GM23338 (cell line): ENCODE results near the gene TUBB4A.

ENCODE experiments used
- CREB1 ChIP-seq: fragments of 250-450 bp; sonication (Bioruptor Pico); IDR thresholded peaks from 2 replicates; pipeline ENCODE4 v1.5.0; 2020; ENCODE audit warnings: low read depth, mild to moderate bottlenecking, moderate library complexity
- ETS1 ChIP-seq: IDR thresholded peaks from 2 replicates; pipeline ENCODE4 v1.6.1; 2016; ENCODE audit warnings: antibody characterized with exemption
- EZH2 ChIP-seq: fragments of 200-600 bp; sonication (generic); IDR thresholded peaks from one replicate; pipeline ENCODE4 v1.8.0; 2017; ENCODE audit warnings: antibody characterized with exemption, mild to moderate bottlenecking, low read depth; ENCODE audit not compliant: unreplicated experiment
- ZNF114 ChIP-seq: fragments of 250-450 bp; sonication (Bioruptor Pico); IDR thresholded peaks from 2 replicates; pipeline ENCODE4 v1.5.0; 2020; ENCODE audit warnings: mild to moderate bottlenecking, moderate library complexity
- ZNF331 ChIP-seq: fragments of 250-450 bp; sonication (Bioruptor Pico); IDR thresholded peaks from 2 replicates; pipeline ENCODE4 v1.5.0; 2020; ENCODE audit warnings: low read depth, mild to moderate bottlenecking, moderate library complexity
- TF ChIP-seq, protein P1 (sequence below), 2 experiments: fragments of 200-600 bp in 1 of 2; sonication (generic) in 1 of 2; conservative IDR thresholded peaks; 2 replicates each; pipeline versions ENCODE4 v1.5.1 to v1.6.1; 2016 to 2017; ENCODE audit warnings: antibody characterized with exemption in 2 of 2, low read depth in 2 of 2, mild to moderate bottlenecking in 2 of 2, moderate library complexity in 1 of 2

DNA sequence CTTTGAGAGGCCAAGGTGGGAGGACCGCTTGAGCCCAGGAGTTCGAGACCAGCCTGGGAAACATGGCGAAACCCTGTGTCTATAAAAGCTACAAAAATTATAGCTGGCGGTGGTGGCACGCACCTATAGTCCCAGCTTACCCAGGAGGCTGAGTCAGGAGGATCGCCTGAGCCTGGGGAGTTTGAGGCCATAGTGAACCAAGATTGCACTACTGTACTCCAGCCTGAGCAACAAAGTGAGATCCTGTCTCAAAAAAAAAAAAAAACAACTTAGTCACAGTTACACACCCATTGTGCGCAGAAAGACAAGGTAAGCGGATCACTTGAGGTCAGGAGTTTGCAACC, 19.8 kb downstream of the TUBB4A start:
- TF ChIP-seq EZH2 = no peak
- TF ChIP-seq, protein P1, sequence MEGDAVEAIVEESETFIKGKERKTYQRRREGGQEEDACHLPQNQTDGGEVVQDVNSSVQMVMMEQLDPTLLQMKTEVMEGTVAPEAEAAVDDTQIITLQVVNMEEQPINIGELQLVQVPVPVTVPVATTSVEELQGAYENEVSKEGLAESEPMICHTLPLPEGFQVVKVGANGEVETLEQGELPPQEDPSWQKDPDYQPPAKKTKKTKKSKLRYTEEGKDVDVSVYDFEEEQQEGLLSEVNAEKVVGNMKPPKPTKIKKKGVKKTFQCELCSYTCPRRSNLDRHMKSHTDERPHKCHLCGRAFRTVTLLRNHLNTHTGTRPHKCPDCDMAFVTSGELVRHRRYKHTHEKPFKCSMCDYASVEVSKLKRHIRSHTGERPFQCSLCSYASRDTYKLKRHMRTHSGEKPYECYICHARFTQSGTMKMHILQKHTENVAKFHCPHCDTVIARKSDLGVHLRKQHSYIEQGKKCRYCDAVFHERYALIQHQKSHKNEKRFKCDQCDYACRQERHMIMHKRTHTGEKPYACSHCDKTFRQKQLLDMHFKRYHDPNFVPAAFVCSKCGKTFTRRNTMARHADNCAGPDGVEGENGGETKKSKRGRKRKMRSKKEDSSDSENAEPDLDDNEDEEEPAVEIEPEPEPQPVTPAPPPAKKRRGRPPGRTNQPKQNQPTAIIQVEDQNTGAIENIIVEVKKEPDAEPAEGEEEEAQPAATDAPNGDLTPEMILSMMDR (conservative IDR thresholded peaks at IDR 0.05; ENCODE audit: low read depth in 2 of 2) = no peak
- TF ChIP-seq ETS1 = no peak
- TF ChIP-seq ZNF114 (CRISPR knock-in tag) = no peak
- no peak for TF ChIP-seq ZNF331 (CRISPR knock-in tag)
- no peak for TF ChIP-seq CREB1 (CRISPR knock-in tag)
